GM18498 (cell line): Measurements from ENCODE around the gene DNASE1L1.

Experiments
- ATAC-seq: cut with Tn5 transposase; IDR thresholded peaks from one replicate; pipeline ENCODE4 v1.9.1; 2021; ENCODE audit warnings: mild to moderate bottlenecking, moderate library complexity; ENCODE audit not compliant: unreplicated experiment

Gene DNASE1L1

DNA sequence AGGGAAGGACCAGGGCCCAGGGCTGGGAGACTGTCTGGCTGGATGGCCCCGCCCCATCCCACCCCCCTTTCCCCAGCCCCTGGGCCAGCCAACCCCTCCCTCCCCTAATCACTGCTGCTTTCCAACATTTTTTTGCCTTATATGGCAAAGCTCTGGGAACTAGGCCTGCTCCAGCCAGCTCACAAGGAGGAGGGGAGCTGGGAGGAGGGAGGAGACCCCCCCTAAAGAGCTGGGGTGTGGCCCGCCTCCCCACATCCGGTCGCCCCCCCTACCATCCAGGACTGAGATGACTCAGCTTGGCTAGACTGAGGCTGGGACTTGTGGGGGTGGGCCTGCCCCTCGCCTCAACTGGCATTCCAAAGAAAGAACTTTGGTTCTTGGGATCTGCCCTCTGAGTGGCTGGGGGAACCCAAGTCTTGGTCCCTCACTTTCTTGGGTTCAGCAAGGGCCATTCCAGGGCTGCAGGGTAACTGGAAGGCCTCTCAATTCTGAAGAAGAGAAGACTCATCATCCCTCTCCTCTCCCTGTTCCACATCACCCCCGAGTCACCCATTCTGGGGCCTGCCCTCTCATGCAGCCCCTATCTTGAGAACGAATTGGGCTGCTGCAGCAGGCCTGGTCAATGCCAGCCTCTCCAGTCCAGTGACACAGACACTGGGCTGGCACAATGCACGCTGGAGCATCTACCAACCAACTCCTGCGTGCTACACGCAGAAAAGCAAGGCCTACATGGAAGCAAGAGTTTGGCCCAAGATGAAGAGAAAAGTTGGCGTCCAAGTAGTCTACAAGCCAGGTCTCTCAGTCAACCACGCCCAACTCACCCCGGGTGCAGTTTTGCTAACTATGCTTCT lies 39.4 kb downstream of the DNASE1L1 start:
- ATAC-seq: no peak

- ATAC-seq: peak; percentile 42
Measured at GRCh38 chrX:154368630-154369448, 40.2 kb downstream of the DNASE1L1 start.

DNA sequence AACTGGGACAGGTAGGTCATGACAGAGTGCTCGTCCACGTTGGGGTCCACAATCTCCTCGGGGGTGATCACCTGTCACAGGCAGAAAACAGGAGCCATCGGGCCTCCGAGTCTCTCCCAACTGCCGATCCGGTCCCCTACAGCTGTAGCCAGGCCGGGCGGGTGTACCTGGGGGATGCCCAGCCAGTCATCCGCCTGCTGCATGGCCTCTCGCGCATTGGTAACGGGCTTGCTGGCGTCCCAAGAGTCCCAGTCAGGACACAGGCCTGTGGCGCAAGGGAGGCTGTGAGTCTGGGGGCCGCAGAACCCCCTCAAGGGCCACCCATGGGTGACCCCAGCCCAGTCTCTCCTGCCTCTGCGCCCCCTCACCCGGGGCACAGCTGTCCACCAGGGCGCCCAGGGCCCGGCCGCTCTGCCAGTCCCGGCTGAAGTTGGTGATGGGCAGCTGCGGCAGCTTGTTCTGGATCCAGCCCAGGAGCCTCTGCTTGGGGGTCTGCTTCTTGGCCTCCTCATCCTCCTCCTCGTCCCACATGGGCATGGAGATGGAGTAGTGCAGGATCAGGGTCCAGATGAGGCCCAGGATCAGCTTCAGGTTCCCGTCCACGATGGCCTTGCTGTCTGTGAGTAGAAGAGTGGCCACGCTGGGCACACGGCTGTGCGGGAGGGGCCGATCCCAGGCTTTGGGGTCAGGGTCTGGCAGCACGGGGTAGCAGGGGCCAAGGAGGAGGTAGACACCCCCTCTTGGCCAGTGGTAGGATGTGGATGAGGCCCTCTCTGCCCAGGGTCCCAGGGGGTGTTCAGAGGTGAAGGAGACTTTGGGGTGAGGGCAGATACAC lies 41.4 kb downstream of the DNASE1L1 start:
- ATAC-seq: no peak

DNA sequence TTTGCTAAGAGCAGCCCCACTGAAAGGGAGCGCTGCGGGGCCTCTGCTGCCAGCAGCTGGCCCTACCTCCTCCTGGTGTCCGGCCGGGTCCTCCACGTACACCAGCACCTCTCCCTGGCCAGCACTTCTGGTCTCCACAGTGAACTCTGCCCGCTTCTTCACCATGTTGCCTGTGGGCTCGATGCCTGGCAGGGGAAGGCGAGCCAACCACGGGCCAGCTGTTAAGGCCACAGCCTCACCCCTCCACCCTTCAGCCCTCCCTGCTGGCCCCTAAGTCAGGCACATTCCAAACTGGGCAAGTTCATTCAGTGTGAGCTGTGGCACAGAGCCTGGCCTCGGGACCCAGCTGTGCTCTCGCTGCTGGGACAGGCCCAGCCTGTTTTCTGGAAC lies 42.4 kb downstream of the DNASE1L1 start:
- ATAC-seq: no peak

- no peak for ATAC-seq
Measured at GRCh38 chrX:154365997-154366665, 42.9 kb downstream of the DNASE1L1 start.

DNA sequence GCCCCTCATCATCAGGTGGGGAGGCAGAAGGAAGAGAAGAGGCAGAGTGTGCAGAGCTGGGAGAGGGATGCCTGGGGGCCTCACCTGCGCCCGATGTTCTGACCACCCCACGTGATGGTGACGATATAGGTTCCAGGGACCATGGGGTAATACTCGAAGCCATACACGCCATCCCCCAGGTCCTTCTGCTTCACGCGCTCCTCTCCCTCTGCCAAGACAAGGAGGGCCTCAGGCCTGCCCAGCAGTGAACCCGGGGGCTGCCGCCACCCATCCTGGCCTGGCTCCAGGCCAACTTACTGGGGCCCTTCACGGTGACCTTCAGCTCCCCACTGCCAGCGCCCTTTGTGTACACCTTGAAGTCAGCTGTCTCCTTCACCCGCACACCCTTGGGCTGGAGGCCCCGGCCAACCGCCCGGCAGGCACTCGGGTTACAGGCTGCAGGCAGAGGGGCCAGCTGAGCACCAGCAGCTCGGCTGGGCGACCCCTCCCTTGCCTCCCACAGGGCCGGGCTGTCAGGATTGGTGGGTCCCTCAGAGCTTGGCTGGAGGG lies 43.9 kb downstream of the DNASE1L1 start:
- no peak for ATAC-seq

DNA sequence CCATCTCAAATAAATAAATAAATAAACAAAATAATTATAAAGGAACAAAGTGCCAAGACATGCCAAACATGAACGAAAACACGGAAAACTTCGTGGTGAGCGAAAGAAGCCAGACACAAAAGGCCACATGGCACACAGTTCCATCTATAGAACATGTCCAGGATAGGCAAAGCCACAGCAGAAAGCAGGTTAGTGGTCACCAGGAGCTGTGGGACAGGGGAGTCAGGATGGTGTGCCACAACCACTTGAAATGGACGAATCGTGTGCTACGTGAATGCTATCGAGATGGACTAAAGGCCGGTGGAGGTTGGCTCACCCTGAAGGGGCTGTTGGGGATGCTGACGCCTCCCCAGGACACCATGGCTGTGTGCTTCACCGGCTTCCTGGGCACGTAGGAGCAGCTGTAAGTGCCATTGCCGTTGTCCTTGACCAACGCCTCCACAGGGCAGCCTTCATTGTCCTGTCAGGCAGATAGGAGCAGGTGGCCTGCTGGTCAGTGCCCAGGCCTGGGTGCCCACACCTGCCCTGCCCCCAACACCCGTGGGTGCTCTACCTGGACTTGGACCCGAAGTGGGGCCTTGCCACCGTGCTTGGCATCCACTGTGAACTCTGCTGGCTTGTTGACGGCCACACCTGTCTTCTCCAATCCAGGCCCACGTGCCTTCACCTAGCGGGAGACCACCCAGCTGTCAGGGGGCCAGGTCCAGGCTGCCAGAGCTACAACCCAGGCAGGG lies 45.2 kb downstream of the DNASE1L1 start:
- ATAC-seq: no peak

DNA sequence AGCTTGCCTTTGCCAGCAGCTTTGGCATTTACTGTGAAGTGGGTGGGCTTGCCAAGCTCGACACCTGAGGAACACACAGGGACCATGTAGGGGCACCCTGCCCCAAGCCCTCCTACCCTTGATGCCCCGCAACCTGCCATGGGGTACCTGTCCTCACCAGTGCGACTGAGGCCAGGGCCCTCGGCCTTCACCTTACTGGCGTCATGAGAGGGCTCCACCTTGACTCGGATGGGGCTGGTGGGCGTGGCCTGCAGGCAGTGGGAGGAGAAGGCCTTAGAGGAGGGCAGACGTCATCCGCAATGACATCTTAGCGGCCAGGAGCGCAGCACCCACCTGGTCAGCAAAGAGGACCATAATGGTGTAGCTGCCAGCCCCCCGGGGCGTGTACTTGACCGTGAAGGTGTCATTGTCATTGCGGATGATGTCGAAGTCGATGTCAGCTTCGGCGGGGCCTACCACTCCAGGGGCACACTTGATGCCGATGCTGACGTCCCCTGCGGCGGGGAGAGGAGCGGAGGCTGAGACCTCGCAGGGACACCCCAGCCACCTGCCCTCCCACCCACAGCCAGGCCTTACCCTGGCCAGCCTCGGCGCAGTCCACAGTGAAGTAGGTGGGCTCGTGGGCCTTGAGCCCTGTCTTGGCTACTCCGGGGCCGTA lies 46.8 kb downstream of the DNASE1L1 start:
- ATAC-seq: no peak

GRCh38 chrX:154360155-154360713 lies 48.8 kb downstream of the DNASE1L1 start:
- no peak for ATAC-seq

- ATAC-seq: no peak
Measured at GRCh38 chrX:154359362-154360154, 49.5 kb downstream of the DNASE1L1 start.

GRCh38 chrX:154358829-154359228 lies 50.2 kb downstream of the DNASE1L1 start:
- no peak for ATAC-seq

DNA sequence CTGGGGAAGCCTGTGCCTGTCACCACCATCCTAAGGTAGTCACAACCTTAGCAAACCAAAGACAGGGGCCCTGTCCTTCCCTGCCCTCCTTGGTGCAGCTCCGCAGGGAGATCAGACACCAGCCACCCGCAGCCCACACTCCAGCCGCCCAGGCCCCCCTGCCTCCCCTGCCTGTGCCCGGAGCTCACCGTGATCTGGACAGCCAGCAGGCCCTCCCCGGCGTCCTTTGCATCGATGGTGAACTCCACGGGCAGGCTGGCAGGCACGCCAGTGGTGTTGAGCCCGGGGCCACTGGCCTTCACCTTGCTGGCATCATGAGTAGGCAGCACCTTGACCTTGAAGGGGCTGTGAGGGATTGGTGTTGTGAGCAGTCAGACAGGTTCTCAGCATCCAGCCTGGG lies 51.0 kb downstream of the DNASE1L1 start:
- ATAC-seq: no peak

DNA sequence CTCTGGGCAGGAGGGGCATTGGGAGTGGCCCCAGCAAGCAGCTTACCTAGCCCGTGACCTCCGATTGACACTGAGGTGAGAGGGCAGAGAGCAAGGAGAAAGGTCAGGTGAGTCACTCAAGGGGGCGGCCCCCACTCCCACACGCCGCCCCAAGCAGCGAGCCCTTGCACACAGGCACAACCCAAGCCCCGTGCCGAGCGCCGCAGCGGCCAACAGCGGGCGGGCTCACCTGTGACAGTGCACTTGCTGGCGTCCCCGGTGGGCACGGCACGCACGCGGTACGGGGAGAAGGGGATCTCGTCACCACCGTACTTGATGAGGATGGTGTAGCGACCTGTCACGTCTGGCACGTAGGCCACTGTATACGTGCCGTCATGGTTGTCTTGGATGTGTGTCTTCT lies 51.8 kb downstream of the DNASE1L1 start:
- no peak for ATAC-seq

DNA sequence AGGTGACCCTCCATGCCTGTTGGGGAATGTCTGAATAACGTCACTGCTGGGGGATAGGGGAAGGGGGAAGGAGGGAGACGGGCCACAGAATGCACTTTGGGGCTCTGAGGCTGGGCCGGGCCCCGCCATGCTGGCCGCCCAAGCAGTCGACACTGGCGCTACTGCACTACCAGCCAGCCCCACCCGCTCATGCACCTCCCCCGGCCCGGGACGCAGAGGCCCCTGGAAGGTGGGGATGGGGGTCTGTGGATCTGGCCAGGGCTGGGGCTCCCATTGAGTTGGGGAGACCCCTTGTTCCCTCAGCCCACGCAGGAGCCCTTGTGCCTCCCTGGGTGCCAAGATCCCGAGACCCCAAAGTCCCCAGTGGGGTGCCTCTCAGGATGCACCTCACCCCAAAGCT lies 52.5 kb downstream of the DNASE1L1 start:
- ATAC-seq: no peak

DNA sequence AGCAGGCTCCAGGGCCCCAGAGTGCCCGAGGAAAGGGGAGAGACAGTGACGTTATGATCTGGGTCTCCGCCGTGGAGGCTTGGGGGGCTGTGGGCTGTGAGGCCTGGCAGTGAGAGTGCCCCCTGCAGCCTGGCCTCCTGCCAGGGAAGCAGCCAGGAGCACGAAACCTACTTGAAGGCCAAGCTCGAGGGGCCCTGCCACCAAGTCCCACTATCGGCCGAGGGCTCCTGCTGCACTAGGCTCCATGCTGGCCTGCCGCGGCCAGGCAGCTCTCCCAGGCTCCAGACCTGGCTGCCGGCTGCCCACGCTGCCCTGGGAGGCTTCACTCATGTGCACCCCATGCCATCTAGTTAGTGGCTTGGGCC lies 53.3 kb downstream of the DNASE1L1 start:
- no peak for ATAC-seq

DNA sequence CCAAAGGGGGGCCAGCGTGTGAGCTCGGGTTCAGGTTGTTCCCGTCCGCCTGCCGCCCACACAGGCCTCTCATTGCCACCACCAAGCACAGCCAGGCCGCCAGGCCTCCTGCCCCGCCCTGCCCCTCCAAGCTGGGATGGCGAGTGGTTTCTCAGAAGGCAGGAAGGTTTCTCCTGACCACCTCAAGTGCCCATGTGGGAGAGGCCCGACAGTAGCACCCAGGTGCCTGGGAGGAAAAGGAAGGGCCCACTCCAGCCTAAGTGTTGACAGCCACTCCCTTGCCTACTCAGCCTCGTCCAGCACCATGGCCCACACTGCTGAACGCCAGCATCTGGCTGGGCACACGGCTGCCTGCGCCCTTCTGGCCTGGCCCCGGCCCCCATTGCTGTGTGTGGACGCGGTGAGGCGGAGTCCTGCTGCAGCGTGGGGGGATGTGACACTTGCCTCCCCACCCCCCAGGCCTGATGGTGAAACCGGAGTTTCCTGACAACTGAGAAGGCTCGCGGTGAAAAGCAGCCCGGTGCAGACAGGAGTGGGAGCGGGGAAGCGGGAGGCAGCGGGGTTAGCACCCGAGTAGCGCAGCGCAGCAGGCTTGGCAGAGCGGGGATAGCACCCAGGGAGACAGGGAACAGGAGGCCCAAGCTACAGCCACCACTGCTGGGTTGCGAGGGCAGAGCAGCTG lies 53.8 kb downstream of the DNASE1L1 start:
- ATAC-seq: no peak

DNA sequence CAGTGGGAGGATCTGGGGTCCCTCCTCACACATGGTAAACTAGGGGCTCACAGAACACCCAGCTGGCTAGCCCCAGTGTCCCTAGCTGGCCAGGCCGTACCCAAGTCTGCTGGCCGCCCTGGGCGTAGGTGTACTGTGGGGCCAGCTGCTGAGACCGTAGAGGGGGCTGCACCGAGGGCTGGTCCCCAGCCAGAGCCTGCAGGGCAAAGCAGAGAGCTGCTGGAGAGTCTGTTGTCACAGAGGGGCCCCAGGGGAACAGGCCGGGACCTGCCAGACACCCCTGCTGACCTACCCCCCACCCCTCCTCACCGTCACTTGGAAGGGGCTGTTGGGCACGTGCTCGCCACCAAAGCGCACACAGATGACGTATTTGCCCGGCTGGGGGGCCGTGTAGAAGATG lies 54.5 kb downstream of the DNASE1L1 start:
- no peak for ATAC-seq

- no peak for ATAC-seq
Measured at GRCh38 chrX:154354013-154354412, 55.0 kb downstream of the DNASE1L1 start.
